Endothelial cell of umbilical vein (primary cell): ENCODE results near the gene ADRM1. TPM values are rescaled to one million over a fixed set of nuclear protein-coding genes. Genes with fewer than 3 reads are reported as not detected.

Experiments used
- BruUV-seq: library from RNA; stranded (reverse); fragments of 400-500 nt; replicated peaks from 2 replicates; lab custom pipeline; 2021; lab: Mats Ljungman, UMichigan
- CTCF ChIA-PET: fragments of 300-600, 350-600 bp; sonication (Branson Sonifier 250); formaldehyde crosslinking; loops from one replicate; lab custom pipeline; 2021; ENCODE audit warnings: antibody characterized with exemption, inconsistent platforms; lab: Charles Lee
- POLR2A ChIA-PET: fragments of 300-600, 350-600 bp; sonication (Branson Sonifier 250); formaldehyde crosslinking; loops from one replicate; lab custom pipeline; 2021; ENCODE audit warnings: antibody characterized with exemption, inconsistent platforms; lab: Charles Lee
- DNase-seq: peaks from one replicate; pipeline ENCODE4 v3.0.0-alpha.2; 2011; ENCODE audit warnings: low read depth, low spot score
- FAIRE-seq: peaks from 2 replicates; lab custom pipeline; 2011; peaks lifted over from hg19 to GRCh38; lab: Jason Lieb, UNC
- H2AFZ ChIP-seq: 2 replicates; pipeline ENCODE4 v1.6.0; 2012; ENCODE audit warnings: low read depth, low read length, control low read depth, inconsistent platforms
- H3K27ac ChIP-seq: 2 replicates; pipeline ENCODE4 v1.5.1; 2011; ENCODE audit warnings: low read depth, mild to moderate bottlenecking, control low read depth, low read length, moderate library complexity; ENCODE audit not compliant: insufficient read depth
- H3K27me3 ChIP-seq, 2 experiments: 2 replicates each; pipeline versions ENCODE4 v1.6.0 to v1.6.1; 2011; ENCODE audit warnings: low read length in 2 of 2, mixed read lengths in 1 of 2; ENCODE audit not compliant: control insufficient read depth in 2 of 2, insufficient read depth in 2 of 2
- H3K36me3 ChIP-seq, 2 experiments: 2 replicates in 1 of 2; 3 replicates in 1 of 2; pipeline ENCODE4 v1.5.1; 2011; ENCODE audit warnings: low read length in 2 of 2, mild to moderate bottlenecking in 1 of 2, moderate library complexity in 1 of 2; ENCODE audit not compliant: control insufficient read depth in 2 of 2, insufficient read depth in 2 of 2; ENCODE audit errors: extremely low read depth in 1 of 2
- H3K4me1 ChIP-seq: 3 replicates; pipeline ENCODE4 v1.5.1; 2011; ENCODE audit warnings: mild to moderate bottlenecking, low read length; ENCODE audit not compliant: control insufficient read depth, insufficient read depth; ENCODE audit errors: extremely low read depth
- H3K4me2 ChIP-seq: 2 replicates; pipeline ENCODE4 v1.6.1; 2011; ENCODE audit warnings: low read length, control low read depth, mixed read lengths; ENCODE audit not compliant: insufficient read depth
- H3K4me3 ChIP-seq, 3 experiments: fragments of 200-600 bp in 1 of 3; sonication (generic), shearing (Covaris generic) in 1 of 3; replicated peaks in 1 of 3; 2 replicates each; pipeline ENCODE4 v1.5.1; 2011 to 2016; ENCODE audit warnings: control low read depth in 3 of 3, low read length in 3 of 3, mild to moderate bottlenecking in 2 of 3, inconsistent platforms in 1 of 3, low read depth in 1 of 3, moderate library complexity in 1 of 3; ENCODE audit not compliant: insufficient read depth in 1 of 3
- H3K79me2 ChIP-seq: 2 replicates; pipeline ENCODE4 v1.6.0; 2012; ENCODE audit warnings: low read length, inconsistent platforms; ENCODE audit not compliant: control insufficient read depth, insufficient read depth
- H3K9ac ChIP-seq: replicated peaks from 2 replicates; pipeline ENCODE3; 2011; ENCODE audit warnings: low read length, control low read depth; ENCODE audit not compliant: insufficient read depth; ENCODE audit errors: extremely low read depth
- H3K9me1 ChIP-seq: replicated peaks from 3 replicates; pipeline ENCODE4 v1.6.0; 2011; ENCODE audit warnings: mild to moderate bottlenecking, low read length; ENCODE audit not compliant: control insufficient read depth, insufficient read depth; ENCODE audit errors: extremely low read depth
- H3K9me3 ChIP-seq: replicated peaks from 2 replicates; pipeline ENCODE4 v1.5.1; 2012; ENCODE audit warnings: low read length, inconsistent platforms; ENCODE audit not compliant: control insufficient read depth, insufficient read depth
- H4K20me1 ChIP-seq: replicated peaks from 2 replicates; pipeline ENCODE3; 2011; ENCODE audit warnings: mild to moderate bottlenecking, low read length; ENCODE audit not compliant: control insufficient read depth, insufficient read depth; ENCODE audit errors: extremely low read depth
- CTCF ChIP-seq, 2 donors: IDR thresholded peaks; 1 replicate in 1 of 2; 2 replicates in 1 of 2; pipeline ENCODE4 v1.5.1; 2011; ENCODE audit warnings: low read length in 2 of 2, mild to moderate bottlenecking in 2 of 2, moderate library complexity in 2 of 2, control low read depth in 1 of 2, inconsistent platforms in 1 of 2, low read depth in 1 of 2; ENCODE audit not compliant: insufficient read depth in 1 of 2; ENCODE audit errors: extremely low read depth in 1 of 2
- EZH2 ChIP-seq: IDR thresholded peaks from 2 replicates; pipeline ENCODE4 v1.6.1; 2012; ENCODE audit warnings: borderline replicate concordance, low read depth, mild to moderate bottlenecking, moderate library complexity, low read length, inconsistent platforms; ENCODE audit not compliant: severe bottlenecking
- FOS ChIP-seq: IDR thresholded peaks from 2 replicates; pipeline ENCODE4 v1.6.1; 2011; ENCODE audit warnings: mild to moderate bottlenecking, low read length, moderate library complexity, borderline replicate concordance; ENCODE audit not compliant: insufficient read depth
- GATA2 ChIP-seq: IDR thresholded peaks from 2 replicates; pipeline ENCODE4 v1.7.0; 2011; ENCODE audit warnings: low read depth, mild to moderate bottlenecking, moderate library complexity, mixed read lengths, low read length; ENCODE audit not compliant: insufficient read length, insufficient read depth
- JUN ChIP-seq: IDR thresholded peaks from 2 replicates; pipeline ENCODE4 v1.6.1; 2011; ENCODE audit warnings: borderline replicate concordance, low read depth; ENCODE audit not compliant: insufficient read length, insufficient read depth
- MAX ChIP-seq: IDR thresholded peaks from 2 replicates; pipeline ENCODE4 v1.6.1; 2011; ENCODE audit not compliant: insufficient read depth, insufficient read length
- MYC ChIP-seq: IDR thresholded peaks from one replicate; pipeline ENCODE4 v1.6.1; 2011; ENCODE audit warnings: mild to moderate bottlenecking, low read depth, low read length
- POLR2A ChIP-seq: IDR thresholded peaks from 2 replicates; pipeline ENCODE4 v1.6.1; 2012; ENCODE audit warnings: low read depth, mild to moderate bottlenecking, control low read depth, low read length
- POLR2AphosphoS5 ChIP-seq: IDR thresholded peaks from 2 replicates; pipeline ENCODE4 v1.6.1; 2012; ENCODE audit warnings: low read depth, mild to moderate bottlenecking, control low read depth, low read length, moderate library complexity; ENCODE audit not compliant: insufficient read depth
- dilution Hi-C: fragments of 300-500 bp; cut with MboI; formaldehyde crosslinking; loops from one replicate; pipeline ENCODE4 v1.15.0; 2019; ENCODE audit warnings: low sequenced_read_pairs; ENCODE audit not compliant: extremely low pct_ligation_motif_present
- intact Hi-C: fragments of 100-400 bp; cut with micrococcal nuclease; formaldehyde crosslinking; loops from one replicate; pipeline ENCODE4 v1.10.0; 2022
- polyA plus RNA-seq, 4 experiments: library from polyadenylated mRNA; depleted of rRNA in 3 of 4; stranded (reverse) in 3 of 4; unstranded in 1 of 4; fragments of >200 nt; gene quantifications; 2 replicates each; pipeline versions ENCODE4 v1.2.1 to v1.2.3, GENCODE V29; 2011 to 2012; ENCODE audit warnings: missing spikeins in 1 of 4
- total RNA-seq: library from RNA; stranded (reverse); gene quantifications from 2 replicates; pipeline ENCODE4 v1.2.3, GENCODE V29; 2021

Gene ADRM1
- total and polyA plus RNA-seq, 2 donors (not counting 3 experiments of a cell fraction or from before 2014, with no cell fraction given) = 154 to 179 TPM

- Histone ChIP-seq H3K9me3 (no peaks in the 10 kb centered on the region), H3K9me1 (no peaks in the 10 kb centered on the region), H3K27ac (no peak overlapping the region), H3K4me2 (no peak overlapping the region), H3K9ac (no peak overlapping the region), H3K4me1 (no peaks in the 10 kb centered on the region), H3K79me2 (no peaks in the 10 kb centered on the region), H2AFZ (no peak overlapping the region), H4K20me1 (no peaks in the 10 kb centered on the region), H3K27me3 (no peaks in the 10 kb centered on the region), H3K4me3 (no peak overlapping the region), H3K36me3 (peaks cover 23 to 58% of the 10 kb centered on the region in 2 experiments)
- FAIRE-seq (no peak), DNase-seq (no peak)
- POLR2A ChIA-PET = no interaction called here
- dilution Hi-C loops (no loop called here), intact Hi-C loops (no loop called here)
- no TSS peak for BruUV-seq
- TF ChIP-seq MYC = no peak
- no peak for TF ChIP-seq JUN
- TF ChIP-seq FOS = no peak
- TF ChIP-seq CTCF (IDR thresholded peaks at IDR 0.05; ENCODE audit: extremely low read depth in 1 of 2, insufficient read depth in 1 of 2, low read depth in 1 of 2, low read length in 2 of 2) = no peak
- no peak for TF ChIP-seq GATA2
- no peak for TF ChIP-seq EZH2
- no peak for TF ChIP-seq MAX
- TF ChIP-seq POLR2AphosphoS5 = no peak
- TF ChIP-seq POLR2A = no peak
- CTCF ChIA-PET = interaction anchor here (0.9 to 1.5 kb wide), 2 partner anchors 37 to 56 kb away, joined by 3 to 6 read pairs; no protein-coding TSS in a partner anchor
Measured at GRCh38 chr20:62326559-62326958, 23.8 kb downstream of the ADRM1 start.
